IMR-90 (cell line): ENCODE data around the gene KCNMA1. TPM values are rescaled to one million over a fixed set of nuclear protein-coding genes. Genes with fewer than 3 reads are reported as not detected.

Experiments
- ATAC-seq: fragments of 200-7000 bp; cut with Tn5 transposase; 2 replicates; pipeline ENCODE4 v1.9.1; 2020; ENCODE audit warnings: low read depth, mild to moderate bottlenecking, moderate library complexity
- BruUV-seq: library from RNA; stranded (reverse); fragments of 400-500 nt; replicated peaks from 2 replicates; lab custom pipeline; 2021; lab: Mats Ljungman, UMichigan
- CTCF ChIA-PET: fragments of 300-600 bp; formaldehyde crosslinking; extraction: SDS; loops from one replicate; lab custom pipeline; 2021; ENCODE audit warnings: antibody characterized with exemption; lab: Yijun Ruan, JAX
- POLR2A ChIA-PET: fragments of 300-600 bp; sonication (Branson Sonifier 250); formaldehyde crosslinking; loops from one replicate; lab custom pipeline; 2022; ENCODE audit warnings: antibody characterized with exemption; ENCODE audit not compliant: unreplicated experiment; lab: Charles Lee
- DNase-seq: peaks from one replicate; pipeline ENCODE4 v3.0.0; 2013
- H2AFZ ChIP-seq: replicated peaks from 2 replicates; pipeline ENCODE3; 2013; ENCODE audit warnings: low read length, mild to moderate bottlenecking; ENCODE audit not compliant: poor library complexity
- H2AK5ac ChIP-seq: 2 replicates; pipeline ENCODE4 v1.6.1; 2013; ENCODE audit warnings: low read depth, low read length, inconsistent platforms
- H2AK9ac ChIP-seq: replicated peaks from 2 replicates; pipeline ENCODE3; 2013; ENCODE audit warnings: mild to moderate bottlenecking, low read depth, low read length, moderate library complexity; ENCODE audit not compliant: poor library complexity
- H2BK120ac ChIP-seq: 2 replicates; pipeline ENCODE4 v1.6.1; 2013; ENCODE audit warnings: low read depth, low read length, inconsistent platforms
- H2BK15ac ChIP-seq: 3 replicates; pipeline ENCODE4 v1.6.1; 2013; ENCODE audit warnings: low read depth, low read length, inconsistent platforms
- H2BK20ac ChIP-seq: 2 replicates; pipeline ENCODE4 v1.6.1; 2013; ENCODE audit warnings: low read depth, mild to moderate bottlenecking, inconsistent platforms, low read length, moderate library complexity
- H2BK5ac ChIP-seq: 2 replicates; pipeline ENCODE4 v1.6.1; 2013; ENCODE audit warnings: mild to moderate bottlenecking, low read depth, low read length, inconsistent platforms; ENCODE audit not compliant: poor library complexity, severe bottlenecking
- H3K14ac ChIP-seq: replicated peaks from 2 replicates; pipeline ENCODE4 v1.6.1; 2013; ENCODE audit warnings: low read depth, low read length, inconsistent platforms
- H3K18ac ChIP-seq: 2 replicates; pipeline ENCODE4 v1.6.1; 2013; ENCODE audit warnings: low read depth, low read length, control low read depth
- H3K23ac ChIP-seq: 2 replicates; pipeline ENCODE4 v1.6.1; 2013; ENCODE audit warnings: low read depth, low read length, inconsistent platforms
- H3K27ac ChIP-seq: 2 replicates; pipeline ENCODE4 v1.5.1; 2013; ENCODE audit warnings: mild to moderate bottlenecking, control low read depth, low read length; ENCODE audit not compliant: insufficient read depth
- H3K27me3 ChIP-seq: 2 replicates; pipeline ENCODE4 v1.6.1; 2013; ENCODE audit warnings: low read length; ENCODE audit not compliant: control insufficient read depth, insufficient read depth
- H3K36me3 ChIP-seq: 2 replicates; pipeline ENCODE4 v1.6.1; 2013; ENCODE audit warnings: low read length, mixed read lengths; ENCODE audit not compliant: control insufficient read depth, insufficient read depth
- H3K4ac ChIP-seq: 2 replicates; pipeline ENCODE4 v1.6.1; 2013; ENCODE audit warnings: low read depth, low read length, inconsistent platforms
- H3K4me1 ChIP-seq: 2 replicates; pipeline ENCODE4 v1.6.1; 2013; ENCODE audit warnings: low read length, mixed read lengths; ENCODE audit not compliant: control insufficient read depth, insufficient read depth
- H3K4me2 ChIP-seq: 2 replicates; pipeline ENCODE4 v1.6.1; 2013; ENCODE audit warnings: low read depth, mild to moderate bottlenecking, control low read depth, low read length, moderate library complexity
- H3K4me3 ChIP-seq: 2 replicates; pipeline ENCODE4 v1.5.1; 2013; ENCODE audit warnings: low read depth, mild to moderate bottlenecking, control low read depth, low read length, moderate library complexity; ENCODE audit not compliant: insufficient read depth
- H3K56ac ChIP-seq: 2 replicates; pipeline ENCODE4 v1.6.1; 2013; ENCODE audit warnings: low read length, inconsistent platforms; ENCODE audit not compliant: insufficient read depth; ENCODE audit errors: extremely low read depth
- H3K79me1 ChIP-seq, 2 experiments: 2 replicates each; pipeline ENCODE4 v1.6.1; 2013; ENCODE audit warnings: low read length in 2 of 2, inconsistent platforms in 1 of 2, low read depth in 1 of 2
- H3K9ac ChIP-seq: 2 replicates; pipeline ENCODE4 v1.6.1; 2013; ENCODE audit warnings: low read depth, low read length, control low read depth
- H3K9me1 ChIP-seq: 2 replicates; pipeline ENCODE4 v1.6.1; 2013; ENCODE audit warnings: low read length, inconsistent platforms; ENCODE audit not compliant: insufficient read depth
- H3K9me3 ChIP-seq: 2 replicates; pipeline ENCODE4 v1.6.1; 2013; ENCODE audit warnings: low read length; ENCODE audit not compliant: control insufficient read depth, insufficient read depth
- H4K20me1 ChIP-seq: 2 replicates; pipeline ENCODE4 v1.6.1; 2013; ENCODE audit warnings: low read length, inconsistent platforms; ENCODE audit not compliant: insufficient read depth
- H4K5ac ChIP-seq: 2 replicates; pipeline ENCODE4 v1.6.1; 2013; ENCODE audit warnings: mild to moderate bottlenecking, low read depth, low read length, control low read depth
- H4K8ac ChIP-seq, 2 experiments: 2 replicates each; pipeline ENCODE4 v1.6.1; 2013; ENCODE audit warnings: low read depth in 2 of 2, low read length in 2 of 2, control low read depth in 1 of 2, inconsistent platforms in 1 of 2
- H4K91ac ChIP-seq: 2 replicates; pipeline ENCODE4 v1.6.1; 2013; ENCODE audit warnings: low read depth, low read length, inconsistent platforms; ENCODE audit not compliant: insufficient read depth
- CEBPB ChIP-seq: IDR thresholded peaks from 2 replicates; pipeline ENCODE4 v1.6.1; 2012; ENCODE audit warnings: low read depth, low read length, improper control_type of control experiment
- CHD1 ChIP-seq: IDR thresholded peaks from 2 replicates; pipeline ENCODE4 v1.6.1; 2012; ENCODE audit warnings: low read depth, low read length, improper control_type of control experiment
- ELK1 ChIP-seq: fragments of 150-350 bp; IDR thresholded peaks from 2 replicates; pipeline ENCODE4 v1.6.1; 2016; ENCODE audit warnings: low read depth, mild to moderate bottlenecking, low read length, moderate library complexity, borderline replicate concordance
- FOS ChIP-seq: fragments of 150-350 bp; IDR thresholded peaks from 2 replicates; pipeline ENCODE4 v1.6.1; 2016; ENCODE audit warnings: low read depth, low read length
- MXI1 ChIP-seq: IDR thresholded peaks from 2 replicates; pipeline ENCODE4 v1.6.1; 2012; ENCODE audit warnings: low read depth, mild to moderate bottlenecking, low read length, moderate library complexity, borderline replicate concordance
- POLR2A ChIP-seq: IDR thresholded peaks from 2 replicates; pipeline ENCODE4 v1.6.1; 2012; ENCODE audit warnings: mild to moderate bottlenecking, low read depth, low read length
- RCOR1 ChIP-seq: IDR thresholded peaks from 2 replicates; pipeline ENCODE4 v1.6.1; 2012; ENCODE audit warnings: mild to moderate bottlenecking, low read length, improper control_type of control experiment; ENCODE audit not compliant: insufficient replicate concordance
- RFX5 ChIP-seq: IDR thresholded peaks from 2 replicates; pipeline ENCODE4 v1.8.0; 2012; ENCODE audit warnings: low read depth, mild to moderate bottlenecking, low read length, moderate library complexity
- USF2 ChIP-seq: fragments of 150-350 bp; IDR thresholded peaks from 2 replicates; pipeline ENCODE4 v1.6.1; 2017; ENCODE audit warnings: mild to moderate bottlenecking, antibody characterized with exemption, low read length, low read depth
- WGBS, 2 experiments: methylation state at CpG; one replicate each; pipeline versions ENCODE4 v1.1.5 to v1.1.7; 2013; ENCODE audit warnings: missing lambda C conversion rate in 2 of 2; ENCODE audit not compliant: insufficient read length in 1 of 2; ENCODE audit errors: extremely low coverage in 2 of 2; 5-methylcytosine and 5-hydroxymethylcytosine counted together
- dilution Hi-C: fragments of 300-500 bp; cut with HindIII; formaldehyde crosslinking; loops from one replicate; pipeline ENCODE4 v1.14.3; 2018; ENCODE audit warnings: low sequenced_read_pairs; ENCODE audit not compliant: unreplicated experiment
- in situ Hi-C: fragments of 300-500 bp; cut with MboI; formaldehyde crosslinking; loops from 3 replicates; pipeline ENCODE4 v1.14.3; 2019; ENCODE audit warnings: low sequenced_read_pairs, inconsistent platforms, mixed read lengths
- intact Hi-C: fragments of 100-400 bp; cut with micrococcal nuclease; formaldehyde crosslinking; loops from 2 replicates; pipeline ENCODE4 v1.10.0; 2022
- polyA plus RNA-seq, 3 experiments: library from polyadenylated mRNA; depleted of rRNA; stranded (reverse); fragments of >200 nt; gene quantifications; 2 replicates each; pipeline ENCODE4 v1.2.3, GENCODE V29; 2012; ENCODE audit warnings: low replicate concordance in 1 of 3
- total RNA-seq: library from RNA; depleted of rRNA; stranded (reverse); fragments of >200 nt; gene quantifications from 2 replicates; pipeline ENCODE4 v1.2.3, GENCODE V29; 2012
- TF ChIP-seq, protein P1 (sequence below): conservative IDR thresholded peaks from 2 replicates; pipeline ENCODE4 v1.5.1; 2012; ENCODE audit warnings: mild to moderate bottlenecking, low read depth, low read length, improper control_type of control experiment

The KCNMA1 gene
- total and polyA plus RNA-seq, 2 of the 4 experiments (the other 2 are of a cell fraction) = 25.6 to 29.6 TPM

GRCh38 chr10:77593771-77594470 lies 43.7 kb downstream of the KCNMA1 start:
- Histone ChIP-seq H3K9me1 (peaks cover 31% of the 10 kb centered on the region), H2BK5ac (no peak overlapping the region), H2AK5ac (peak overlapping the region; percentile 79), H4K5ac (no peak overlapping the region; the same call in 1 of the 2 replicates), H3K9me3 (no peaks in the 10 kb centered on the region), H3K4ac (peak overlapping the region; percentile 50), H3K14ac (peak overlapping the region; percentile 80; the same call in 1 of the 2 replicates), H3K9ac (no peak overlapping the region), H3K27me3 (no peaks in the 10 kb centered on the region), H3K4me1 (peaks cover 10% of the 10 kb centered on the region), H3K27ac (no peak overlapping the region), H4K8ac (peak overlapping the region in 1 of 2 experiments; percentile 17; a peak in 1 of 4 replicates), H4K20me1 (no peaks in the 10 kb centered on the region), H3K36me3 (no peaks in the 10 kb centered on the region), H2BK20ac (peak overlapping the region; percentile 66), H4K91ac (peak overlapping the region; percentile 38), H3K18ac (peak overlapping the region; percentile 40; the same call in 1 of the 2 replicates), H3K4me3 (no peak overlapping the region), H3K56ac (no peak overlapping the region), H2AK9ac (no peak overlapping the region), H2AFZ (no peak overlapping the region), H2BK120ac (peak overlapping the region; percentile 79), H3K4me2 (no peak overlapping the region), H3K23ac (no peak overlapping the region; the same call in 1 of the 2 replicates), H2BK15ac (peak overlapping the region; percentile 46), H3K79me1 (peaks cover 11 to 38% of the 10 kb centered on the region in 2 experiments; a peak in 3 of 4 replicates)
- ChIA-PET CTCF (no interaction called here), POLR2A (no interaction called here)
- BruUV-seq = no TSS peak
- in situ Hi-C loops = no loop called here
- DNase-seq = no peak
- intact Hi-C loops = no loop called here
- TF ChIP-seq ELK1 (no peak), POLR2A (no peak), MXI1 (no peak), FOS (no peak), RFX5 (no peak), USF2 (no peak), CEBPB (no peak), CHD1 (no peak), RCOR1 (no peak)
- TF ChIP-seq, protein P1, sequence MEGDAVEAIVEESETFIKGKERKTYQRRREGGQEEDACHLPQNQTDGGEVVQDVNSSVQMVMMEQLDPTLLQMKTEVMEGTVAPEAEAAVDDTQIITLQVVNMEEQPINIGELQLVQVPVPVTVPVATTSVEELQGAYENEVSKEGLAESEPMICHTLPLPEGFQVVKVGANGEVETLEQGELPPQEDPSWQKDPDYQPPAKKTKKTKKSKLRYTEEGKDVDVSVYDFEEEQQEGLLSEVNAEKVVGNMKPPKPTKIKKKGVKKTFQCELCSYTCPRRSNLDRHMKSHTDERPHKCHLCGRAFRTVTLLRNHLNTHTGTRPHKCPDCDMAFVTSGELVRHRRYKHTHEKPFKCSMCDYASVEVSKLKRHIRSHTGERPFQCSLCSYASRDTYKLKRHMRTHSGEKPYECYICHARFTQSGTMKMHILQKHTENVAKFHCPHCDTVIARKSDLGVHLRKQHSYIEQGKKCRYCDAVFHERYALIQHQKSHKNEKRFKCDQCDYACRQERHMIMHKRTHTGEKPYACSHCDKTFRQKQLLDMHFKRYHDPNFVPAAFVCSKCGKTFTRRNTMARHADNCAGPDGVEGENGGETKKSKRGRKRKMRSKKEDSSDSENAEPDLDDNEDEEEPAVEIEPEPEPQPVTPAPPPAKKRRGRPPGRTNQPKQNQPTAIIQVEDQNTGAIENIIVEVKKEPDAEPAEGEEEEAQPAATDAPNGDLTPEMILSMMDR = no peak
- WGBS, 2 experiments = 100% methylated on average over 2 of the region's 7 CpGs; no CpG with 5 or more reads in 1 of the 2 experiments
- ATAC-seq = no peak
- dilution Hi-C loops = no loop called here
